Neuronal stem cell (in vitro differentiated cells): ENCODE measurements around the gene ITGA8.

Experiments used
- DNase-seq: peaks from one replicate; pipeline ENCODE4 v3.0.0-alpha.2; 2013; ENCODE audit warnings: low spot score
- H2AFZ ChIP-seq: one replicate; pipeline ENCODE4 v1.6.1; 2013; ENCODE audit warnings: mild to moderate bottlenecking, low read length, inconsistent platforms
- H2AK5ac ChIP-seq: 2 replicates; pipeline ENCODE4 v1.6.1; 2013; ENCODE audit warnings: low read depth, mild to moderate bottlenecking, inconsistent platforms, low read length, moderate library complexity, mixed read lengths
- H2BK120ac ChIP-seq: 2 replicates; pipeline ENCODE4 v1.6.1; 2013; ENCODE audit warnings: low read depth, mild to moderate bottlenecking, inconsistent platforms, low read length, moderate library complexity, mixed read lengths
- H2BK12ac ChIP-seq: one replicate; pipeline ENCODE4 v1.6.1; 2013; ENCODE audit warnings: low read length, inconsistent platforms
- H2BK15ac ChIP-seq: 2 replicates; pipeline ENCODE4 v1.6.1; 2013; ENCODE audit warnings: mild to moderate bottlenecking, low read length, inconsistent platforms, mixed read lengths
- H2BK5ac ChIP-seq: one replicate; pipeline ENCODE4 v1.6.1; 2013; ENCODE audit warnings: inconsistent platforms, mild to moderate bottlenecking, low read length, moderate library complexity
- H3K14ac ChIP-seq: one replicate; pipeline ENCODE4 v1.6.1; 2013; ENCODE audit warnings: low read length, inconsistent platforms
- H3K18ac ChIP-seq: 2 replicates; pipeline ENCODE4 v1.6.1; 2013; ENCODE audit warnings: low read length, inconsistent platforms
- H3K23ac ChIP-seq: 2 replicates; pipeline ENCODE4 v1.6.1; 2013; ENCODE audit warnings: low read depth, mild to moderate bottlenecking, mixed read lengths, low read length, inconsistent platforms; ENCODE audit not compliant: poor library complexity
- H3K27ac ChIP-seq: replicated peaks from 3 replicates; pipeline ENCODE4 v1.5.1; 2013; ENCODE audit warnings: low read length, inconsistent platforms
- H3K27me3 ChIP-seq, 3 experiments: 2 replicates each; pipeline ENCODE4 v1.6.1; 2013; ENCODE audit warnings: low read length in 3 of 3, mild to moderate bottlenecking in 2 of 3, inconsistent platforms in 1 of 3, low read depth in 1 of 3, mixed read lengths in 1 of 3, moderate library complexity in 1 of 3; ENCODE audit not compliant: control insufficient read depth in 3 of 3, insufficient read depth in 3 of 3
- H3K36me3 ChIP-seq, 2 donors: replicated peaks in 1 of 2; 2 replicates each; pipeline ENCODE4 v1.6.1; 2013; ENCODE audit warnings: low read length in 2 of 2; ENCODE audit not compliant: control insufficient read depth in 2 of 2, insufficient read depth in 2 of 2
- H3K4ac ChIP-seq: 2 replicates; pipeline ENCODE4 v1.6.1; 2013; ENCODE audit warnings: inconsistent platforms, mild to moderate bottlenecking, low read length, moderate library complexity
- H3K4me1 ChIP-seq, 2 donors: 1 replicate in 1 of 2; 2 replicates in 1 of 2; pipeline ENCODE4 v1.6.1; 2013; ENCODE audit warnings: low read length in 2 of 2, low read depth in 1 of 2; ENCODE audit not compliant: control insufficient read depth in 2 of 2, insufficient read depth in 1 of 2
- H3K4me2 ChIP-seq: one replicate; pipeline ENCODE4 v1.6.1; 2013; ENCODE audit warnings: mild to moderate bottlenecking, low read length, inconsistent platforms; ENCODE audit not compliant: insufficient read depth, poor library complexity, severe bottlenecking
- H3K4me3 ChIP-seq, 2 donors: 2 replicates each; pipeline ENCODE4 v1.5.1; 2013; ENCODE audit warnings: low read length in 2 of 2, mild to moderate bottlenecking in 2 of 2, inconsistent platforms in 1 of 2, moderate library complexity in 1 of 2
- H3K79me1 ChIP-seq: one replicate; pipeline ENCODE4 v1.6.1; 2013; ENCODE audit warnings: low read depth, mild to moderate bottlenecking, inconsistent platforms, low read length, moderate library complexity
- H3K9ac ChIP-seq: one replicate; pipeline ENCODE4 v1.6.1; 2013; ENCODE audit warnings: mild to moderate bottlenecking, low read depth, low read length, inconsistent platforms; ENCODE audit not compliant: poor library complexity
- H3K9me3 ChIP-seq, 2 donors: replicated peaks in 1 of 2; 2 replicates each; pipeline versions ENCODE3 to v1.6.1; 2013; ENCODE audit warnings: low read length in 2 of 2, mild to moderate bottlenecking in 2 of 2, inconsistent platforms in 1 of 2, low read depth in 1 of 2, mixed read lengths in 1 of 2, moderate library complexity in 1 of 2; ENCODE audit not compliant: control insufficient read depth in 2 of 2, insufficient read depth in 1 of 2
- H4K8ac ChIP-seq: one replicate; pipeline ENCODE4 v1.6.1; 2013; ENCODE audit warnings: low read depth, mild to moderate bottlenecking, inconsistent platforms, low read length, moderate library complexity
- H4K91ac ChIP-seq: one replicate; pipeline ENCODE4 v1.6.1; 2013; ENCODE audit warnings: low read length, low read depth, mild to moderate bottlenecking, inconsistent platforms; ENCODE audit not compliant: poor library complexity
- WGBS, 2 donors: extraction: QIAGEN DNeasy Blood & Tissue Kit; methylation state at CpG; one replicate each; pipeline ENCODE4 v1.1.7; 2013; ENCODE audit warnings: missing lambda C conversion rate in 2 of 2, mixed read lengths in 1 of 2; ENCODE audit not compliant: insufficient read length in 2 of 2, insufficient replicate concordance in 1 of 2; ENCODE audit errors: extremely low coverage in 2 of 2; 5-methylcytosine and 5-hydroxymethylcytosine counted together

Gene ITGA8

DNA sequence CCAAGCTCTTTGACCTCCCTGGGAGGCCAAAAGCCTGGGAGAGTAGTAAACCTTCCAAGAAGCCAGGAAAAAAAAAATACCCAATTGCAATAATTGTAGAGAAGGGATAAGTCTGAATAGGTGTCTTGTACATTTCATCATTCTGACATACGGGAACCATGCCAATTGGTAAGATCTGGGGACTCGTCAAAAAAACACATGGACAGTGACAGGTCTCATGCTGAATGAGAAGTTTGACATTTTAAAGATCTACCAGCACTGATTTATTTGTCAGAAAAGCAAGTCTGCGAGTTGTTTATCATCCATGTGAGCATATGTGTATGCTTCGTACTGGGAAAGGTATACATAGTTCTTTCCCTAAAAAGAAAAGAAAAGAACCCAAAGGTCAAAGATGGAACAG lies 4.1 kb upstream of the ITGA8 start:
- Histone ChIP-seq H3K4me2 (no peak overlapping the region), H2BK15ac (no peak overlapping the region), H2BK5ac (no peak overlapping the region), H3K14ac (no peak overlapping the region), H3K4me1 (peaks cover 0 to 5% of the 10 kb centered on the region in 2 donors), H2BK120ac (no peak overlapping the region), H3K23ac (no peak overlapping the region), H3K9ac (no peak overlapping the region), H3K18ac (no peak overlapping the region), H2AK5ac (no peak overlapping the region), H3K27ac (no peak overlapping the region), H3K4ac (no peak overlapping the region), H3K27me3 (peaks cover 7 to 54% (median 13%) of the 10 kb centered on the region in 3 experiments), H4K91ac (no peak overlapping the region), H2BK12ac (no peak overlapping the region), H4K8ac (no peak overlapping the region), H3K4me3 (no peak overlapping the region), H3K9me3 (no peaks in the 10 kb centered on the region), H3K79me1 (no peaks in the 10 kb centered on the region), H3K36me3 (no peaks in the 10 kb centered on the region), H2AFZ (no peak overlapping the region)
- DNase-seq: no peak
- WGBS, 2 donors: no CpG with 5 or more reads among the region's 4 CpGs

DNA sequence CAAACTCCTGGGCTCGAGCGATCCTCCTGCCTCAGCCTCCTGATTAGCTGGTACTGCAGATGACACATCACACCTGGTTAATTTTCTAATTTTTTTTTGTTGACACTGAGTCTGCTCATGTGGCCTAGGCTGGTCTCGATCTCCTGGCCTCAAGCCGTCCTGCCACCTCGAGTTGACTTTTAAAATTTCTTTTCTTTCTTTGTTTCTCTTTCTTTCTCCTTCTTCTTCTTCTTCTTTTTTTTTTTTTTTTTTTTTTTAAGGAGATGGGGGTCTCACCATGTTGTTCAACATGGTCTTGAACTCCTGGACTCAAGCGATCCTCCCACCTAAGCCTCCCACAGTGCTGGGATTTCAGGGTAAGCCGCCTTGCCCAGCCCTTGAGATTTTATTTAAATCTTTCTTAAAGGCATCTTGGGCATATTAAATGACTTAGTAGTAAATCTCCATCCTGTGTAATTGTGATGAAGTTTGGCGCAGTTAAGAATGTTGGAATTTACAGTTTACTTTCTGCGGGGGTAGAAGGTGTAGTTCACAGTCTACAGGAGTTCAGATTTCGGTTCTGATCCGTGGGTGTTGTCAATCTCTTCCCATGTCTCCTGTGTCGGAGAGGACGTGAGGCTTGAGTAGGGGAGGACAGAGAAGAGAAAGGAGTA lies 1.0 kb upstream of the ITGA8 start:
- WGBS, 2 donors: no CpG with 5 or more reads among the region's 13 CpGs
- Histone ChIP-seq H2BK5ac (no peak overlapping the region), H3K14ac (no peak overlapping the region), H3K36me3 (no peaks in the 10 kb centered on the region), H3K79me1 (no peaks in the 10 kb centered on the region), H3K9ac (no peak overlapping the region), H3K9me3 (no peaks in the 10 kb centered on the region), H2AFZ (no peak overlapping the region), H4K91ac (no peak overlapping the region), H3K4me2 (no peak overlapping the region), H3K27me3 (peaks cover 7 to 73% (median 21%) of the 10 kb centered on the region in 3 experiments), H3K18ac (no peak overlapping the region), H3K27ac (no peak overlapping the region), H3K4me3 (no peak overlapping the region), H4K8ac (no peak overlapping the region), H2AK5ac (no peak overlapping the region), H3K4me1 (peaks cover 0 to 5% of the 10 kb centered on the region in 2 donors), H3K23ac (no peak overlapping the region), H2BK120ac (no peak overlapping the region), H3K4ac (no peak overlapping the region), H2BK12ac (no peak overlapping the region), H2BK15ac (no peak overlapping the region)
- no peak for DNase-seq

DNA sequence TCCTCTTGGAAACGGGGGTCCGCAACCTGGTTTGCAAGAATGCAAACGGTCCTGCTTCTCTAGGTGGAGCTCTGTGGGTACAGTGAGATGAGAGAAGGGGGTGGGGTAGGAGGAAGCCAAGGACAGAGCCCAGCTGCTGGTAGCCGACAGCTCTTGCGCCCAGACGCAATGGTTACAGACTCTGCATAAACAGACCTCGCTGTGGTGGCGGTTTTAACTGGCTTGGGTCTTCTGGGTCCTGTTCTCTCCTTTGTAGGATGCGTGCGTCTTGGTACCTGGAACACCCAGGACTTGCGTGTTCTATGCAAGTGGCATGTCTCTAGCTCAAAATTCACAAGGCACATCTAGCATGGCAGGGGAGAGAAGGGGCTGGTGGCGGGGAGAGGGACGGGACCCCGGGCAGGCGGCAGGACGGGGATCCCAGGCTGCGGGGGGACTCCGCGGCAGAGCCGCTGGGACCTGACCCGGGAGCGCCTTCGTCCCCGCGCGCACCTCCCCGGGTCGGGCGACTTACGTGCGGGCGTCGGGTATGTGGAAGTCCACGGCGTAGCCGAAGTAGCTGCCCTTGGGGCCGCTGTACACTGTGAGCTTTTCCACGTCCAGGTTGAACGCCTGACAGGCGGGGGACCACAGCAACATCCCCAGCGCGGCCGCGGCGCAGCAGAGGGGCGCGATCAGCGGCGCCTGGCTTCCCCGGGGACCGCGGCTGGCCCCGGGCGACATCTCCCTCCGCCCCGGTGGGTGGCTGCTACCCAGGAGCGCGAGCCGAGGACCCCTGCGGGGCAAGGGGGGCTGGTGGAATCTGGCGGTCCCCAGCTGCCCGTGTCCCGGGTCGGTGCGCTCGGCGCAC lies 448 bp downstream of the ITGA8 start:
- H3K4me1 ChIP-seq: peaks cover 0 to 5% of the 10 kb centered on the region in 2 donors
- peak overlapping the region; percentile 38 for H3K9ac ChIP-seq
- no peak overlapping the region for H2BK5ac ChIP-seq
- no peak overlapping the region for H3K14ac ChIP-seq
- H2BK15ac ChIP-seq: no peak overlapping the region
- no peak overlapping the region for H3K27ac ChIP-seq
- H2AFZ ChIP-seq: peak overlapping the region; percentile 76
- no peak overlapping the region for H2BK120ac ChIP-seq
- H3K23ac ChIP-seq: peak overlapping the region; percentile 94
- H3K18ac ChIP-seq: peak overlapping the region; percentile 72
- WGBS, 2 donors: no CpG with 5 or more reads among the region's 67 CpGs
- no peaks in the 10 kb centered on the region for H3K79me1 ChIP-seq
- H3K4ac ChIP-seq: no peak overlapping the region
- H3K36me3 ChIP-seq: no peaks in the 10 kb centered on the region
- H2AK5ac ChIP-seq: no peak overlapping the region
- no peak overlapping the region for H4K91ac ChIP-seq
- H3K9me3 ChIP-seq: no peaks in the 10 kb centered on the region
- H3K27me3 ChIP-seq: peaks cover 7 to 81% (median 21%) of the 10 kb centered on the region in 3 experiments
- peak overlapping the region in 1 of 2 donors; percentile 79 for H3K4me3 ChIP-seq
- peak; percentile 24 for DNase-seq
- peak overlapping the region; percentile 85 for H3K4me2 ChIP-seq
- H4K8ac ChIP-seq: no peak overlapping the region
- no peak overlapping the region for H2BK12ac ChIP-seq

DNA sequence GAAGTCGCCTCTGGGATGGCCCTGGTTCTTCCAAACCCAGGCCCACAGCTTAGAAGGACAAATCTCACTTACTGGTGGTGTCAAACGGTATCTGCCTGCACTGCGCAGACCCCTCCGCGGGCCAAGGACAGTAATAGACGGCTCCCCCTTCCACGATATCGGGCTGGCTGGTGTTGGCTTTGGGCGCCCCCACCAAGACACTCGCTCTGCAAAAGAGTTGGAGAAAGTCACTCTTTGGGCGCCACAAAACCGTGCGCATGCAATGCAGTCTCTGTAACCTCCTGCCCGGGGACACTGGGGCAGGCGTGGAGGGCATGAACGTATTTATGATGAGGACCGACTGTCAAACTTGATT lies 1.1 kb downstream of the ITGA8 start:
- H3K27ac ChIP-seq: no peak overlapping the region
- H2BK15ac ChIP-seq: no peak overlapping the region
- no peak overlapping the region for H2AK5ac ChIP-seq
- H3K27me3 ChIP-seq: peaks cover 7 to 79% (median 21%) of the 10 kb centered on the region in 3 experiments
- peak overlapping the region; percentile 85 for H3K4me2 ChIP-seq
- WGBS, 2 donors: no CpG with 5 or more reads among the region's 17 CpGs
- DNase-seq: peak; percentile 9
- no peaks in the 10 kb centered on the region for H3K9me3 ChIP-seq
- H3K14ac ChIP-seq: no peak overlapping the region
- peak overlapping the region; percentile 16 for H3K18ac ChIP-seq
- H4K8ac ChIP-seq: no peak overlapping the region
- no peak overlapping the region for H2BK12ac ChIP-seq
- H2BK5ac ChIP-seq: no peak overlapping the region
- no peak overlapping the region for H4K91ac ChIP-seq
- no peak overlapping the region for H3K9ac ChIP-seq
- no peaks in the 10 kb centered on the region for H3K79me1 ChIP-seq
- H3K4ac ChIP-seq: no peak overlapping the region
- H2AFZ ChIP-seq: peak overlapping the region; percentile 76
- H3K36me3 ChIP-seq: no peaks in the 10 kb centered on the region
- no peak overlapping the region for H2BK120ac ChIP-seq
- H3K4me3 ChIP-seq: no peak overlapping the region
- no peak overlapping the region for H3K23ac ChIP-seq
- H3K4me1 ChIP-seq: peaks cover 0 to 5% of the 10 kb centered on the region in 2 donors
